ENCODE measurements around the gene ORAI1.

ORAI1 gene

GRCh38 chr12:121688966-121689365, 62.6 kb downstream of the ORAI1 start:
- no peak overlapping the region for H3K4me3 ChIP-seq (ENCODE audit: low read depth, low read length)
- TF ChIP-seq, protein P1, sequence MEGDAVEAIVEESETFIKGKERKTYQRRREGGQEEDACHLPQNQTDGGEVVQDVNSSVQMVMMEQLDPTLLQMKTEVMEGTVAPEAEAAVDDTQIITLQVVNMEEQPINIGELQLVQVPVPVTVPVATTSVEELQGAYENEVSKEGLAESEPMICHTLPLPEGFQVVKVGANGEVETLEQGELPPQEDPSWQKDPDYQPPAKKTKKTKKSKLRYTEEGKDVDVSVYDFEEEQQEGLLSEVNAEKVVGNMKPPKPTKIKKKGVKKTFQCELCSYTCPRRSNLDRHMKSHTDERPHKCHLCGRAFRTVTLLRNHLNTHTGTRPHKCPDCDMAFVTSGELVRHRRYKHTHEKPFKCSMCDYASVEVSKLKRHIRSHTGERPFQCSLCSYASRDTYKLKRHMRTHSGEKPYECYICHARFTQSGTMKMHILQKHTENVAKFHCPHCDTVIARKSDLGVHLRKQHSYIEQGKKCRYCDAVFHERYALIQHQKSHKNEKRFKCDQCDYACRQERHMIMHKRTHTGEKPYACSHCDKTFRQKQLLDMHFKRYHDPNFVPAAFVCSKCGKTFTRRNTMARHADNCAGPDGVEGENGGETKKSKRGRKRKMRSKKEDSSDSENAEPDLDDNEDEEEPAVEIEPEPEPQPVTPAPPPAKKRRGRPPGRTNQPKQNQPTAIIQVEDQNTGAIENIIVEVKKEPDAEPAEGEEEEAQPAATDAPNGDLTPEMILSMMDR (IDR thresholded peaks at IDR 0.05; ENCODE audit: borderline replicate concordance, insufficient read depth, low read depth, low read length) = no peak

DNA sequence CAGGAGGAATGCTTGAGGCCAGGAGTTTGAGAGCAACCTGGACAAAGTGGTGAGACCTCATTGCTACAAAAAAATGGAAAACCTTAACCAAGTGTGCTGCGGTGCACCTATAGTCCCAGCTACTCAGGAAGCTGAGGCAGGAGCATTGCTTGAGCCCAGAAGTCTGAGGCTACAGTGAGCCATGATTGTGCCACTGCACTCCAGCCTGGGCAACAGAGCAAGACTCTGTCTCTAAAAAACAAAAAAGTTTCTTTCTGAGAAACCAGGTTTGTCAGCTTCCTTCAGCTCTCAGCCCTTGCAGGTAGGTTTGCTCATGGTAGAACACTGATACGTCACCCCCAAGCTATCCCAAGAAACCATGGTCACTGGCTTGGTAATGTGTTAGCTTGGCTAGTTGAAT, 63.1 kb downstream of the ORAI1 start:
- H3K4me3 ChIP-seq (ENCODE audit: low read depth, low read length) = no peak overlapping the region
- TF ChIP-seq, protein P1 (IDR thresholded peaks at IDR 0.05; ENCODE audit: borderline replicate concordance, insufficient read depth, low read depth, low read length) = no peak

All from GM12875 (cell line).